ENCODE measurements around the gene SPATA22.

- TF ChIP-seq CTCF (IDR thresholded peaks at IDR 0.05) (no peak), POLR2AphosphoS5 (IDR thresholded peaks at IDR 0.05) (no peak)
Measured at GRCh38 chr17:3507071-3507470, 35.5 kb upstream of the SPATA22 start.

All from prostate gland (tissue), 2 donors.